SH-SY5Y (cell line): ENCODE results near the gene KCNE3.

Source experiments
- GATA2 ChIP-seq: IDR thresholded peaks from 2 replicates; pipeline ENCODE4 v1.6.1; 2011; ENCODE audit warnings: mild to moderate bottlenecking, low read depth, low read length
- GATA3 ChIP-seq: IDR thresholded peaks from 2 replicates; pipeline ENCODE4 v1.6.1; 2011; ENCODE audit warnings: low read depth, mild to moderate bottlenecking, low read length, moderate library complexity

- TF ChIP-seq GATA2 (no peak), GATA3 (no peak)
Observed at GRCh38 chr11:74474316-74474715, 7.0 kb upstream of the KCNE3 start.
